Measurements from ENCODE around the gene HERC2.
"Not testable (repeated sequence)": the region's sequence is repeated elsewhere in the genome, so short reads cannot be mapped to it uniquely, and the experiment has no call there.

The HERC2 gene

DNA sequence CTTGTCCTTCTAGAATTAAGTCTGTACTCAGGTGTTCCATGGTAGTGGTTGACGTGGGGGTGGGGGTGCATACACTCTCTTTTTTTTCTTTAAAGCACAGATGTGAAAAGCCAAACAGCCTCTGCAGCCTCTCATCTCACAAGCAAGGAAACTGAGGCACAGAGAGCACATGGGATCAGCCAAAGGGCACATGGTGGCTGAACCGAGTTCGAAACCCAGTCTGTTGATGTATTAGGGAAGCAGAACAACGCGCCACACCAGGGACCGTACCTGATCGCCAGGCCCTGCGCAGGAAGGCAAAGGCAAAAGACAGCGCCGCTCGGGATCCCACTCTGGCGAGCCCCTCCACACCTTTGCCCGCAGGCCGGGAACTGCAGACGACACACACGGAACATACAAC lies 47.3 kb downstream of the HERC2 start:
- no peak for DNase-seq

- no peak for DNase-seq
Observed at GRCh38 chr15:28273873-28274610, 47.9 kb downstream of the HERC2 start.

DNA sequence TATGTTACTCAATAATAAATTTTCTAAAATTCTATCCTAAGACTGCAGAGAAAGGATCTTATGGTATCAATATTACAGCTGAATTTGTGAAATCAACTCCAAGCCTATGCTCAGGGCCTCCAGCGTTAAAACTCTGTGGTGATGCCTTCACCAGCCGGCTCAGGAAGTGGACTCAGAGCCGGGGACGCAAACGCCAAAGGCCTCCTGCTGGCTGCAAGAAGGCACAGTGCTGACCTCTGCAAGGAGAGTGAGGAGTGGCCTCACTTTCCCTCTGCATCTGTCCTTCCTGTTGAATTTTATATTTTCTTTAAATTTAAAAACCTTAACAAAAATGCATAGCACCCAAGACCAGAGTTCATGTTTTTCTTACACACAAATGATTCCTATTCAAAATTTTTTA lies 48.5 kb downstream of the HERC2 start:
- DNase-seq, result no peak

- no peak for DNase-seq
Observed at GRCh38 chr15:28272587-28272986, 49.4 kb downstream of the HERC2 start.

DNA sequence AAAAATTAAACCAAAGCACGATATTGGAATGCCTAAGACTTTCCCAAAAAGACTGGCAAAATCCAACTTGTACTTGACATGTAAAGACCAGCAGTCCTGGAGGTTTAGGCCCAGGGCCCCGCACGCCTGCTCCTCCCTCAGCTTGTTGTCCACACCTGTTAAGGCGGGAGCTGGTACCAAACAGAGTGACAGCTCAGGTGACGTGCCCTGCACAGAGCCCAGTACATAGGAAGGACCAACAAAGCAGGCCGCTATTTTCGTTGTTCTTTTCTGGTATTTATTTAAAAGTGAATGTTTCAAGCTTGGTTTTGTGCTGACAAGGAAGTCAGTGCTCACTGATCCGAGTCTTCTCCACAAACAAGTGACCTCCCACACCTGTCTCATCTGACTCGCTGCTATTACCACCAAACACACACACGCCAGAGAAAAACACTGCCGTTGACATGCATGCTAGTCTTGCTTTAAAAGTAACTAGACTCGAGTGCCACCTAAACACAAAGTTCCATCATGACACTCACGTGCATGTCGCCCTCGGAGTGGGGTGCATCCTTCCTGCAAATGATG lies 50.2 kb downstream of the HERC2 start:
- DNase-seq, result no peak

GRCh38 chr15:28269097-28269496 lies 52.9 kb downstream of the HERC2 start:
- no peak for DNase-seq

DNA sequence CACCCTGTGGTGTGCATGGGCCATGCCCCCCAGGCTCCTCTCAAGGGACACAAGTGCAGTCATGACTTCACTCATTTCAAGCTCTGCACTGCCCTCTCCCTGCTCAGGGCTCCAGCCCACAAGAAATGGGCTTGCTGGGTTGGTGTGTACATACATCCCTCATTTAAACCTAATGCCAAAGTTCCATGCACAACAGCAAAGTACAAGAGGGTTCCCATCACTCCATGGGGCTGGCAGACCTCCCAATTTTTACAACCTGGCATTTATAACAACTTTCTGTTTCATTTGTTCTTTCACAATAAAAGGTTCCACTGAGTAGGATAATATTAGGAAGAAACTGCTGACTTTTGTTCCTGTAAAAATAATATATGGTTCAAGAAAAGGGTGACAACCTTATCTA lies 54.3 kb downstream of the HERC2 start:
- DNase-seq, result no peak

DNA sequence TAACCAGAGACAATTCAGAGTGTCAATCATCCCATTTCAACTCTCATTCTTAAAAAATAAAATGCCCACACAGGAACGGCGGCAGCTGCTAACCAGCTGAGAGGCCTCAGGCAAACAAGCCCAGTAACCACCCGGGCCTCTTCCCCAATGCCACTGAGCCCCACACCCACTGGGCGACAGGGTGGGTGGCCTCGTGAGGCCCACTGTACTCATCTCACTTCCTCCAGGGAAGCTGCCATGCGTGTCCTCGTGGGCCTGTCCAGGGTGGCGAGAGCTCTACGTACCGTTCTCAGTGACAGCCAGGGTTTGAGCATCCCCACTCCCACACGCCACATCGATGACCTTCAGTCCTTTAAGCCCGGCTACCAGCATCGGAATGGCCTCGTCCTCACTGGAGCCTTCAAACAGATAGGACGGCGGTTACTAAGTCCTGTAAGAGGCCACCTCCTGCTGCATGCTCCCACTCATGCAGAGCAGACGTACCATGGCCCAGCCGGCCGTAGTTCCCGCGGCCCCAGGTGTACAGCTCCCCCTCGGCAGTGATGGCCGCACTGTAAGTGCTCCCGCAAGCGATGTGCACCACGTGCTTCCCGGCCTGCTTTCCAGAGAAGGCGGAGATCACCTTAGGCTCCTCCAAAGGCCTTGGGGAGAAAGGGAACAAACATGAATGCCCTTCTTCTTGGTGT lies 56.5 kb downstream of the HERC2 start:
- no peak for DNase-seq

DNA sequence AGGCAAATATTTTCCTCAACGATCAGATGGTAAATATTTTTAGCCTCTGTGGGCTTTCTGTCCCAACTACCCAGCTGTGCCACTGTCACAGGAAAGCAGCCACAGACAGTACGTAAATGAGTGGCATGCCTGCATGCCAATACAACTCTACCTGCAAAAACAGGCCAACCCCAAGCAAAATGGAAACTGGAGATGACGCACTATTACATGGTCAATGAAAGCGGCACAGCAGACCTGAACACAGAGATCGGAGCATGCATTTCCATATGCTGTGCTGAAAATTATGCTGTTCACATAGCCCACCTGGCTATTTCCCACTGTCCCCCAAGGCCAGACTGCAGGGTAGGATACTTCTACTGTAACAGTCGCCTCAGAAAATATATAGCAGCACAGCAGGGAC lies 57.8 kb downstream of the HERC2 start:
- no peak for DNase-seq

DNA sequence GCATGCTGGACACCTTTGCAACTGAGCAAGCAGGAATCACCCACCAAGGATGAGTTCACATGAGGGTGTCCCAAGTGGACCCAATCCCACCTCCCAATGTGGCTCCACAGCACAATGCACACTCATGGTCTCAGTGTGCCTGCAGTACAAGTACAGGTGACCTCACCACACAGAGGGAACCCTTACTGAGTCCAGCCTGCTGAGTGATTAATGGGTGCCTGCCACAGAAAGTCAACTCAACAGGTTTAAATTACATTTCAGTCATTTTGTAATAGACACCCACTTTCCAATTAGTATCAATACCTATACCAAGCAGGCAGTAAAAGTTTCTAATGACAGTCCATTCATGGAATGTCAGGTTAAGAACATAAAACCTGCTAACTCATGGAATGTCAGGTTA lies 59.5 kb downstream of the HERC2 start:
- DNase-seq, result no peak

DNA sequence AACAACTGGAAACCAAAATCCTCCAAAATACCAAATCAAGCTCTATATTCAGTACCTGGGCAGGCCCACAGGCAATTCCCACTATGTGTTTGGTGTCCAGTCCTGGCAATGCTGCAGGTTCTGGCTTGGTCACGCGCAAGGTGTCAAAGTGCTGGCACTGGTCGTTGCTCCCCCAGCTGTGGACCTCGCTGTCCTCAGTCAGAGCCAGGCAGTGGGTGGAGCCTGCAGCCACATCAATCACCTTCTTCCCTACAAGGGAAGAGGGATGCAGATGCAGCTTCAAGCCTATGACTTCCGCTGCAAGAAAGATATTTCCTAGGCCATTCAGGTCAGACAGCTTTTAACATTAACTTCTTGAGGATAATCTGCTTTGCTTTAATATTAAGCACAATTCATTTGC lies 61.3 kb downstream of the HERC2 start:
- no peak for DNase-seq

GRCh38 chr15:28260317-28260716 lies 61.7 kb downstream of the HERC2 start:
- DNase-seq, result no peak

- DNase-seq, result no peak
Observed at GRCh38 chr15:28255965-28256364, 66.0 kb downstream of the HERC2 start.

DNA sequence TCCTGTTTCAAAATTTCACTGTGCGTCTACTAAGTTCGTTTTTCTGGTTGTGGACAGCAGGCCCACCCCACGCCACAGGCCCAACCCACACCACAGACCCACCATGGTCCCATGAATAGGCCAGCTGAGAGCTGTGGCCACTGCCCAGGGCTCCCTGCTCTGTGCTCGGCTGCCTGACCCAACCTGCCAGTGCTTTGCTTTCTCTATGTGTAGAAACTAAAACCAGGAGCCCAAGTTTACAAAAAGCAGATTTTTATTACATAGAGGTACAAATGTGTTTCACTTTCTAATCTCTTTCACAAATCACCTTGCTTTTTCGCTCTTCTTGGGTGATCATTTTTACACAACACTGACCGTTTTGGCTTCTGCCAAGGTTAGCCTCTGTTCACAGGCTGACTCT lies 69.1 kb downstream of the HERC2 start:
- DNase-seq, result no peak

GRCh38 chr15:28246605-28247004 lies 75.4 kb downstream of the HERC2 start:
- DNase-seq, result no peak

- no peak for DNase-seq
Observed at GRCh38 chr15:28243901-28244300, 78.1 kb downstream of the HERC2 start.

DNA sequence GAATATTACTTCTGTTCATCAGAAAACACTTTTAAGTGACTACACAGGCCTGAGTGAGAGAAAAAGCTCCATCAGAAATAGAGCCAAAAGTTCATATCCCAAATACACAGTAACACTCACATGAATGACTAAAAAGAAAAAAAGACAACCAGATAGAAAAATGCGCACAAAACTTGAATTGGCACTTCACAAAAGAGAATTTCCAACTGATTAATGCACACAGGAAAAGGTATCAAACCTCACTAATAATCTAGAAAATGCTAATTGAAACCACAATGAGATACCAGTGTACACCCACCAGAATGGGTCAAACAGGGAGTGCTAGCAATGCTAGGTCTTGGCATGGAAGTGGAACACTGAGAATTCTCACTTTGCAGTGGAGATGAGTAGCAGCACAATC lies 78.6 kb downstream of the HERC2 start:
- DNase-seq, result no peak

- not testable (repeated sequence) for DNase-seq
Observed at GRCh38 chr15:28238296-28238695, 83.7 kb downstream of the HERC2 start.

- not testable (repeated sequence) for DNase-seq
Observed at GRCh38 chr15:28231743-28232142, 90.2 kb downstream of the HERC2 start.

DNA sequence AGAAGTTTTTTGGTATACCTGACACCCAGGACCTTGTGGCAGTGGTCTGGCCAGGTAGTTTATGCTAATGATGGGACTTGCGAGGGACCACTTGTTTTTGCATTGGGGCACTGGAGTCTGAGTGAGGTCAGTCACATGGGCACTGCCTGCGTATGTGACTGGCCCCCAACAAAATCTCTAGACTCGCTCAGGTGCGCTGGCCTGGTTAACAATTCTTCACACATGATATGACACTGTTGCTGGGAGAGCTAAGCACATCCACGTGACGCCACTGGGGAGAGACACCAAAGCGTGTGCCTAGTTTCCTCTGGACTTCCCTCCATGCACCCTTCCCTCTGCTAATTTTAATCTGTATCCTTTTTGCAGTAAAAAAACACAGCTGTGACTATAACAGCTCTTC lies 90.6 kb downstream of the HERC2 start:
- not testable (repeated sequence) for DNase-seq

DNA sequence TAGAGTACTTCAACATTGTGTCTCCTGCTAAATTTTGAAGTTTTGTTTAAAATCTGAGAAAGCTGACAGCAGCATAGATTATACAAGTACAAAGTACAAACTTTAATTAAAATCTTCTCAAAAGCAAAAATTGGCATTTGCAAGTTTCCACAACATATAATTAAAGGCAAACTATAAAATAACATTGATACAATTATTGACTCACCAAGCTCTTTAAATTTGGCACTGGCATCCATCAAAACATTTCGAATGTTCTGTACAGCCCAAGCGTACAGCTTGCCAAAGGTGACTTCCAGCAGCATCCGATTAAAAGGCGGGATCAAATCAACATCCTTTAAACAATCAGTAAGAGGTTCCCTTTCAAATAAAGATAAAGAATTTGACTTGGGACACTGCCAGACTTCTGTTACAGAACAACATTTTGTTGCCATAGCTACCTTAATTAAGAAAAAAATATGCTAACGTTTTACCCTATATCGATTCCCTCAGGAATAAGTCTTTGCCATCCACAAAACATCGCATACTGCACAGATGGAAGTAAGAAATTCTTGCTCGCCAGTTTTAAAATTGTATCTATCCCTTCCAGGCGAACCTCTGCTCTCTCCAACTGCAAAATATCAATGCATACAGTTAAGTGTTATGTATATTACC lies 92.9 kb downstream of the HERC2 start:
- not testable (repeated sequence) for DNase-seq

DNA sequence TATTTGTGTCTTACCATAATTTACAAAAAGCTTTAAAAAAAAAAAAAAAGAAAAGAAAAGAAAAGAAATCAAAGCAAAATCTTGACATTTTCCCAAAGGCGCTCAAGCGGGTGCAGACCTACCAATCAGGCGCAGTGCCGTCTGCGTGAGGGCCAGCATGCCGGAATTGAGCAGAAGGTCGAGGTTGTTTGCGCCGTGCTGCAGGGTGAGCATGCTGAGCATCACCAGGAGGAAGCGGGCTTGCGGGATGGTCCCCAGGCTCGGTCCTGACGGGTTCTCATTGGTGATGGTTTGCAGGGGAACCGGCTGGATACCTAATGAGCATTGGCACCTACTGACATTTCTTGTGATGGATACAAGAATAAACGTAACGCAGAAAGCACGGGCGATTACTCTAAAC lies 93.9 kb downstream of the HERC2 start:
- no peak for DNase-seq

GRCh38 chr15:28227303-28227702 lies 94.7 kb downstream of the HERC2 start:
- DNase-seq, result not testable (repeated sequence)

- not testable (repeated sequence) for DNase-seq
Observed at GRCh38 chr15:28222612-28223011, 99.4 kb downstream of the HERC2 start.
